Measurements from ENCODE around the gene ANKRD33B. TPM values are rescaled to one million over a fixed set of nuclear protein-coding genes. Genes with fewer than 3 reads are reported as not detected.

Gene ANKRD33B
- total and polyA plus RNA-seq, 2 of the 13 experiments (the other 11 are each of a cell fraction or from before 2014, with no cell fraction given) = 0.02 TPM; not detected in 1

DNA sequence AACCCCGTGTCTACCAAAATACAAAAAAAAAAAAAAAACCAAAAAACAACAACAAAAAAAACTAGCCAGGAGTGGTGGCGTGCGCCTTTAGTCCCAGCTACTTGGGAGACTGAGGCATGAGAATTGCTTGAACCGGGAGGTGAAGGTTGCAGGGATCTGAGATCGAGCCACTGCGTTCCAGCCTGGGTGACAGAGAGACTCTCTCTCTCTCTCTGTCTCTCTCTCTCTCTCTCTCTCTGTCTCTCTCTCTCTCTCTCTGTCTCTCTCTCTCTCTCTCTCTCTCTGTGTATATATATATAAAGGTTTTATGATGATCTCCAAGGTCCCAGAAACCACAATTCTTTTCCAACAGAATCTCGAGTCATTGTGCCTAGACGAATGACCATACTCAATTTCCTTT lies 18.8 kb upstream of the ANKRD33B start:
- Histone ChIP-seq H3K4me3 (replicated peaks in 1 of 3; ENCODE audit: insufficient read depth in 1 of 3, low read depth in 2 of 3, low read length in 3 of 3) (no peak overlapping the region), H4K20me1 (ENCODE audit: insufficient read depth, low read length) (no peaks in the 10 kb centered on the region), H3K9me3 (ENCODE audit: low read length) (no peaks in the 10 kb centered on the region), H3K9ac (ENCODE audit: insufficient read depth, low read depth, low read length) (no peak overlapping the region), H3K36me3 (replicated peaks in 1 of 2; ENCODE audit: control insufficient read depth in 1 of 2, insufficient read depth in 2 of 2, low read length in 2 of 2) (no peaks in the 10 kb centered on the region), H3K4me2 (ENCODE audit: low read depth, low read length) (no peak overlapping the region), H3K27ac (ENCODE audit: extremely low read length, insufficient read depth, low read length) (no peak overlapping the region), H3K79me2 (ENCODE audit: insufficient read depth, low read length) (no peaks in the 10 kb centered on the region), H3K4me1 (ENCODE audit: insufficient read depth, low read length) (no peaks in the 10 kb centered on the region), H3K27me3 (ENCODE audit: control insufficient read depth in 1 of 2, insufficient read depth in 2 of 2, low read length in 2 of 2) (peaks cover 0 to 9% of the 10 kb centered on the region in 2 experiments; a peak in 3 of 5 replicates), H2AFZ (ENCODE audit: low read length) (no peak overlapping the region)
- ChIA-PET CTCF (ENCODE audit: low intra/inter-chr PET ratio, low total read pairs) (no interaction called here), POLR2A (no interaction called here)
- BruUV-seq (replicated peaks) = no TSS peak
- FAIRE-seq (no peak), ATAC-seq (no peak), DNase-seq (ENCODE audit: low spot score) (no peak)
- 25% methylated on average over 8 of the region's 8 CpGs for WGBS (ENCODE audit: low lambda C conversion rate)
- in situ Hi-C loops (cut with HindIII; ENCODE audit: extremely low pct_ligation_motif_present, low pct_unique_long_range_greater_than_20kb) = no loop called here
- intact Hi-C loops (cut with micrococcal nuclease; ENCODE audit: unreplicated experiment) = no loop called here
- TF ChIP-seq, protein P1, sequence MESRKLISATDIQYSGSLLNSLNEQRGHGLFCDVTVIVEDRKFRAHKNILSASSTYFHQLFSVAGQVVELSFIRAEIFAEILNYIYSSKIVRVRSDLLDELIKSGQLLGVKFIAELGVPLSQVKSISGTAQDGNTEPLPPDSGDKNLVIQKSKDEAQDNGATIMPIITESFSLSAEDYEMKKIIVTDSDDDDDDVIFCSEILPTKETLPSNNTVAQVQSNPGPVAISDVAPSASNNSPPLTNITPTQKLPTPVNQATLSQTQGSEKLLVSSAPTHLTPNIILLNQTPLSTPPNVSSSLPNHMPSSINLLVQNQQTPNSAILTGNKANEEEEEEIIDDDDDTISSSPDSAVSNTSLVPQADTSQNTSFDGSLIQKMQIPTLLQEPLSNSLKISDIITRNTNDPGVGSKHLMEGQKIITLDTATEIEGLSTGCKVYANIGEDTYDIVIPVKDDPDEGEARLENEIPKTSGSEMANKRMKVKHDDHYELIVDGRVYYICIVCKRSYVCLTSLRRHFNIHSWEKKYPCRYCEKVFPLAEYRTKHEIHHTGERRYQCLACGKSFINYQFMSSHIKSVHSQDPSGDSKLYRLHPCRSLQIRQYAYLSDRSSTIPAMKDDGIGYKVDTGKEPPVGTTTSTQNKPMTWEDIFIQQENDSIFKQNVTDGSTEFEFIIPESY (CRISPR knock-in tag; IDR thresholded peaks at IDR 0.05) = no peak
- TF ChIP-seq THAP11 (CRISPR knock-in tag; IDR thresholded peaks at IDR 0.05) (no peak), ZNF747 (CRISPR knock-in tag; IDR thresholded peaks at IDR 0.05; ENCODE audit: borderline replicate concordance) (no peak), NR1H2 (CRISPR knock-in tag; IDR thresholded peaks at IDR 0.05; ENCODE audit: borderline replicate concordance, low read depth) (no peak), ZNF761 (CRISPR knock-in tag; conservative IDR thresholded peaks at IDR 0.05) (no peak), REXO4 (CRISPR knock-in tag; IDR thresholded peaks at IDR 0.05; ENCODE audit: borderline replicate concordance) (no peak)
- TF ChIP-seq, protein P2, sequence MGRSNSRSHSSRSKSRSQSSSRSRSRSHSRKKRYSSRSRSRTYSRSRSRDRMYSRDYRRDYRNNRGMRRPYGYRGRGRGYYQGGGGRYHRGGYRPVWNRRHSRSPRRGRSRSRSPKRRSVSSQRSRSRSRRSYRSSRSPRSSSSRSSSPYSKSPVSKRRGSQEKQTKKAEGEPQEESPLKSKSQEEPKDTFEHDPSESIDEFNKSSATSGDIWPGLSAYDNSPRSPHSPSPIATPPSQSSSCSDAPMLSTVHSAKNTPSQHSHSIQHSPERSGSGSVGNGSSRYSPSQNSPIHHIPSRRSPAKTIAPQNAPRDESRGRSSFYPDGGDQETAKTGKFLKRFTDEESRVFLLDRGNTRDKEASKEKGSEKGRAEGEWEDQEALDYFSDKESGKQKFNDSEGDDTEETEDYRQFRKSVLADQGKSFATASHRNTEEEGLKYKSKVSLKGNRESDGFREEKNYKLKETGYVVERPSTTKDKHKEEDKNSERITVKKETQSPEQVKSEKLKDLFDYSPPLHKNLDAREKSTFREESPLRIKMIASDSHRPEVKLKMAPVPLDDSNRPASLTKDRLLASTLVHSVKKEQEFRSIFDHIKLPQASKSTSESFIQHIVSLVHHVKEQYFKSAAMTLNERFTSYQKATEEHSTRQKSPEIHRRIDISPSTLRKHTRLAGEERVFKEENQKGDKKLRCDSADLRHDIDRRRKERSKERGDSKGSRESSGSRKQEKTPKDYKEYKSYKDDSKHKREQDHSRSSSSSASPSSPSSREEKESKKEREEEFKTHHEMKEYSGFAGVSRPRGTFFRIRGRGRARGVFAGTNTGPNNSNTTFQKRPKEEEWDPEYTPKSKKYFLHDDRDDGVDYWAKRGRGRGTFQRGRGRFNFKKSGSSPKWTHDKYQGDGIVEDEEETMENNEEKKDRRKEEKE (IDR thresholded peaks at IDR 0.05) = no peak
- TF ChIP-seq, protein P3, sequence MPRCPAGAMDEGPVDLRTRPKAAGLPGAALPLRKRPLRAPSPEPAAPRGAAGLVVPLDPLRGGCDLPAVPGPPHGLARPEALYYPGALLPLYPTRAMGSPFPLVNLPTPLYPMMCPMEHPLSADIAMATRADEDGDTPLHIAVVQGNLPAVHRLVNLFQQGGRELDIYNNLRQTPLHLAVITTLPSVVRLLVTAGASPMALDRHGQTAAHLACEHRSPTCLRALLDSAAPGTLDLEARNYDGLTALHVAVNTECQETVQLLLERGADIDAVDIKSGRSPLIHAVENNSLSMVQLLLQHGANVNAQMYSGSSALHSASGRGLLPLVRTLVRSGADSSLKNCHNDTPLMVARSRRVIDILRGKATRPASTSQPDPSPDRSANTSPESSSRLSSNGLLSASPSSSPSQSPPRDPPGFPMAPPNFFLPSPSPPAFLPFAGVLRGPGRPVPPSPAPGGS (CRISPR knock-in tag; IDR thresholded peaks at IDR 0.05) = no peak
- TF ChIP-seq, protein P4, sequence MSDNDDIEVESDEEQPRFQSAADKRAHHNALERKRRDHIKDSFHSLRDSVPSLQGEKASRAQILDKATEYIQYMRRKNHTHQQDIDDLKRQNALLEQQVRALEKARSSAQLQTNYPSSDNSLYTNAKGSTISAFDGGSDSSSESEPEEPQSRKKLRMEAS (IDR thresholded peaks at IDR 0.05) = no peak
- TF ChIP-seq, protein P5, sequence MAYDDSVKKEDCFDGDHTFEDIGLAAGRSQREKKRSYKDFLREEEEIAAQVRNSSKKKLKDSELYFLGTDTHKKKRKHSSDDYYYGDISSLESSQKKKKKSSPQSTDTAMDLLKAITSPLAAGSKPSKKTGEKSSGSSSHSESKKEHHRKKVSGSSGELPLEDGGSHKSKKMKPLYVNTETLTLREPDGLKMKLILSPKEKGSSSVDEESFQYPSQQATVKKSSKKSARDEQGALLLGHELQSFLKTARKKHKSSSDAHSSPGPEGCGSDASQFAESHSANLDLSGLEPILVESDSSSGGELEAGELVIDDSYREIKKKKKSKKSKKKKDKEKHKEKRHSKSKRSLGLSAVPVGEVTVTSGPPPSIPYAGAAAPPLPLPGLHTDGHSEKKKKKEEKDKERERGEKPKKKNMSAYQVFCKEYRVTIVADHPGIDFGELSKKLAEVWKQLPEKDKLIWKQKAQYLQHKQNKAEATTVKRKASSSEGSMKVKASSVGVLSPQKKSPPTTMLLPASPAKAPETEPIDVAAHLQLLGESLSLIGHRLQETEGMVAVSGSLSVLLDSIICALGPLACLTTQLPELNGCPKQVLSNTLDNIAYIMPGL (CRISPR knock-in tag; IDR thresholded peaks at IDR 0.05; ENCODE audit: borderline replicate concordance in 1 of 2, low read depth in 1 of 2) = no peak
- TF ChIP-seq, protein P6, sequence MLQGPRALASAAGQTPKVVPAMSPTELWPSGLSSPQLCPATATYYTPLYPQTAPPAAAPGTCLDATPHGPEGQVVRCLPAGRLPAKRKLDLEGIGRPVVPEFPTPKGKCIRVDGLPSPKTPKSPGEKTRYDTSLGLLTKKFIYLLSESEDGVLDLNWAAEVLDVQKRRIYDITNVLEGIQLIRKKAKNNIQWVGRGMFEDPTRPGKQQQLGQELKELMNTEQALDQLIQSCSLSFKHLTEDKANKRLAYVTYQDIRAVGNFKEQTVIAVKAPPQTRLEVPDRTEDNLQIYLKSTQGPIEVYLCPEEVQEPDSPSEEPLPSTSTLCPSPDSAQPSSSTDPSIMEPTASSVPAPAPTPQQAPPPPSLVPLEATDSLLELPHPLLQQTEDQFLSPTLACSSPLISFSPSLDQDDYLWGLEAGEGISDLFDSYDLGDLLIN (CRISPR knock-in tag; IDR thresholded peaks at IDR 0.05; ENCODE audit: borderline replicate concordance) = no peak
- TF ChIP-seq, protein P7, sequence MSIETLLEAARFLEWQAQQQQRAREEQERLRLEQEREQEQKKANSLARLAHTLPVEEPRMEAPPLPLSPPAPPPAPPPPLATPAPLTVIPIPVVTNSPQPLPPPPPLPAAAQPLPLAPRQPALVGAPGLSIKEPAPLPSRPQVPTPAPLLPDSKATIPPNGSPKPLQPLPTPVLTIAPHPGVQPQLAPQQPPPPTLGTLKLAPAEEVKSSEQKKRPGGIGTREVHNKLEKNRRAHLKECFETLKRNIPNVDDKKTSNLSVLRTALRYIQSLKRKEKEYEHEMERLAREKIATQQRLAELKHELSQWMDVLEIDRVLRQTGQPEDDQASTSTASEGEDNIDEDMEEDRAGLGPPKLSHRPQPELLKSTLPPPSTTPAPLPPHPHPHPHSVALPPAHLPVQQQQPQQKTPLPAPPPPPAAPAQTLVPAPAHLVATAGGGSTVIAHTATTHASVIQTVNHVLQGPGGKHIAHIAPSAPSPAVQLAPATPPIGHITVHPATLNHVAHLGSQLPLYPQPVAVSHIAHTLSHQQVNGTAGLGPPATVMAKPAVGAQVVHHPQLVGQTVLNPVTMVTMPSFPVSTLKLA (IDR thresholded peaks at IDR 0.05) = no peak
